Measurements from ENCODE around the gene HPS5.
A peak's percentile ranks its signal among the peaks of the same experiment; 100 is the strongest.

Gene HPS5, protein sequence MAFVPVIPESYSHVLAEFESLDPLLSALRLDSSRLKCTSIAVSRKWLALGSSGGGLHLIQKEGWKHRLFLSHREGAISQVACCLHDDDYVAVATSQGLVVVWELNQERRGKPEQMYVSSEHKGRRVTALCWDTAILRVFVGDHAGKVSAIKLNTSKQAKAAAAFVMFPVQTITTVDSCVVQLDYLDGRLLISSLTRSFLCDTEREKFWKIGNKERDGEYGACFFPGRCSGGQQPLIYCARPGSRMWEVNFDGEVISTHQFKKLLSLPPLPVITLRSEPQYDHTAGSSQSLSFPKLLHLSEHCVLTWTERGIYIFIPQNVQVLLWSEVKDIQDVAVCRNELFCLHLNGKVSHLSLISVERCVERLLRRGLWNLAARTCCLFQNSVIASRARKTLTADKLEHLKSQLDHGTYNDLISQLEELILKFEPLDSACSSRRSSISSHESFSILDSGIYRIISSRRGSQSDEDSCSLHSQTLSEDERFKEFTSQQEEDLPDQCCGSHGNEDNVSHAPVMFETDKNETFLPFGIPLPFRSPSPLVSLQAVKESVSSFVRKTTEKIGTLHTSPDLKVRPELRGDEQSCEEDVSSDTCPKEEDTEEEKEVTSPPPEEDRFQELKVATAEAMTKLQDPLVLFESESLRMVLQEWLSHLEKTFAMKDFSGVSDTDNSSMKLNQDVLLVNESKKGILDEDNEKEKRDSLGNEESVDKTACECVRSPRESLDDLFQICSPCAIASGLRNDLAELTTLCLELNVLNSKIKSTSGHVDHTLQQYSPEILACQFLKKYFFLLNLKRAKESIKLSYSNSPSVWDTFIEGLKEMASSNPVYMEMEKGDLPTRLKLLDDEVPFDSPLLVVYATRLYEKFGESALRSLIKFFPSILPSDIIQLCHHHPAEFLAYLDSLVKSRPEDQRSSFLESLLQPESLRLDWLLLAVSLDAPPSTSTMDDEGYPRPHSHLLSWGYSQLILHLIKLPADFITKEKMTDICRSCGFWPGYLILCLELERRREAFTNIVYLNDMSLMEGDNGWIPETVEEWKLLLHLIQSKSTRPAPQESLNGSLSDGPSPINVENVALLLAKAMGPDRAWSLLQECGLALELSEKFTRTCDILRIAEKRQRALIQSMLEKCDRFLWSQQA

DNA sequence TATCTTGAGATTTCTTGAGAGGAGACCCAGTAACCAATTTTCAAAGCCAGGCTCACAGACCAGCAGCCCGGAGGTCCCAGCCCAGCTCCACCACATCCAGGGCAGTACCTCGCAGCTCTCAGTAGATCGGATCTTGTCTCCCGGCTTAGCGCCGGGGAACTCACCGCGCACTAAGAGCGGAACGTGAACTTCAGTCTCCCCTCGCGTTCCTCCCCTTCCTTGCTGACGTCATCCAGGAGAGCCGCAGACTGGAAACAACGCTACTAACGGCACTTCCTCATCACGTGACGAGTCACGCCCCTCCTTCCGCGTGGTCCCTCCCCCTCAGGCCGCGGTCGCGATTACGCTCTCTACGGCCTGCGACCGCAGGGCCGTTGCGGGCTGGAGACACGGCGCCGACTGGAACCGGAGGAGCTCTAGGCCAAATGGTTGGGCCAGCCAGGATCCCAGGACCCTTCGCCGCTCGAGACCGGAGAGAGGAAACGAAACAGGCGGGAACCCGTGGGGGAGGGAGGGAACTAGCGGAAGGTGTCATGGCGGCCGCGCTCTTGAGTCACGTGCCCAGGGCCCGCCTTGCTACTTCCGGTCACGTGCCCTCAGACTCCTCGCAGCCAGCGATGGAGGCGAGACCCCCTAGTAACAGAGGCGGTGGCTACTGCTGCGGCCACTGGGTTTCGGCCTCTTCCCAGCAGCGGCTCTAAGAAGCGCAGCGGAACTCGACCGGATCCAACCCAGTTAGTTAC lies at the start of gene HPS5, which contains the start of gene GTF2H1:
TSS of gene HPS5 (minus strand) at position 172 of the 743 bp plus-strand sequence. CDS start 4,282 bp downstream, outside the sequence.
TSS of gene GTF2H1 (plus strand) at position 599 of the 743 bp plus-strand sequence. CDS start 10,508 bp downstream, outside the sequence.
- peak; percentile 98 for DNase-seq (ENCODE audit: low read depth)
- H3K4me3 ChIP-seq (ENCODE audit: low read length), result peak within 1 kb of the TSS; percentile 93
- TF ChIP-seq, protein P1, sequence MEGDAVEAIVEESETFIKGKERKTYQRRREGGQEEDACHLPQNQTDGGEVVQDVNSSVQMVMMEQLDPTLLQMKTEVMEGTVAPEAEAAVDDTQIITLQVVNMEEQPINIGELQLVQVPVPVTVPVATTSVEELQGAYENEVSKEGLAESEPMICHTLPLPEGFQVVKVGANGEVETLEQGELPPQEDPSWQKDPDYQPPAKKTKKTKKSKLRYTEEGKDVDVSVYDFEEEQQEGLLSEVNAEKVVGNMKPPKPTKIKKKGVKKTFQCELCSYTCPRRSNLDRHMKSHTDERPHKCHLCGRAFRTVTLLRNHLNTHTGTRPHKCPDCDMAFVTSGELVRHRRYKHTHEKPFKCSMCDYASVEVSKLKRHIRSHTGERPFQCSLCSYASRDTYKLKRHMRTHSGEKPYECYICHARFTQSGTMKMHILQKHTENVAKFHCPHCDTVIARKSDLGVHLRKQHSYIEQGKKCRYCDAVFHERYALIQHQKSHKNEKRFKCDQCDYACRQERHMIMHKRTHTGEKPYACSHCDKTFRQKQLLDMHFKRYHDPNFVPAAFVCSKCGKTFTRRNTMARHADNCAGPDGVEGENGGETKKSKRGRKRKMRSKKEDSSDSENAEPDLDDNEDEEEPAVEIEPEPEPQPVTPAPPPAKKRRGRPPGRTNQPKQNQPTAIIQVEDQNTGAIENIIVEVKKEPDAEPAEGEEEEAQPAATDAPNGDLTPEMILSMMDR (conservative IDR thresholded peaks at IDR 0.05; ENCODE audit: low read length), result no peak

DNA sequence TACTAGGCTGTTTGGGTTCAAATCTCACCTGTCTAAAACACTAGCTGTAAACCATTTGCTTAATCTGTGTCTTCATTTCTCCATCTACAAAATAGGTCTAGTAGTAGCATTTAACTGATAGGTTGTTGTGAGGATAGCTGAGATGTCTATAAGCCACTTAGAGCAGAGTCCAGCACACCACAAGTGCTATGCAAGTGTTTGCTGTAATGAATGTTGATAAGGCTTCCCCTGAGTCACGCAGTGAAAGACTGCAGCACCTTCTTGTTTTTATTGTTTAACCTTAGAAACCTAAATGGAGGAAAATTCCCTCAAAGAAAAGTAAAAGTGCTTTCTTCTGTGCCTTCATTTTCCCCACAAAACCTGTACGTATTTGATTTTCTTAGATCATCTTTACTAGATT lies 49.3 kb upstream of the HPS5 start:
- no peak for DNase-seq (ENCODE audit: low read depth)
- TF ChIP-seq, protein P1 (conservative IDR thresholded peaks at IDR 0.05; ENCODE audit: low read length), result no peak

DNA sequence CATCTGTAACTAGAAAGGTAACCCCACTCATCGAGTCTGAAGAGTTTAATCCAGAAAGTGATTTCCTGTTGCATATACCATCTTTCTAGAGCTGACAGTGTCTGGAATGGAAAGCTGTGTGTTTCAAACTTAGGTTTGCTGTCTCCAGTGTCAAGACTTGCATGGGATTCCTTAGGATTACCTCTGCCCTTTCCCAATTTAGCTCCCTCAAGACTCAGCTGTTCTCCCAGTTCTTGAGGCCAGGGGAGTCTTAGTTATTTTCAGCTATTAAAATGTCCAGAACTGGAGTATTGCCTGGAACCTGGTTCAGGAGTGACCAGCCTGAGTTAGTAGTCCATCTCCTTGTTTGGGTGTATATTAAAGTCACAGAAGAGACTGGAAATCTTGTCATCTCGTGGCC lies 47.5 kb upstream of the HPS5 start:
- TF ChIP-seq, protein P1 (conservative IDR thresholded peaks at IDR 0.05; ENCODE audit: low read length), result no peak
- no peak overlapping the region for H3K4me3 ChIP-seq (ENCODE audit: low read length)
- no peak for DNase-seq (ENCODE audit: low read depth)

More for the DNA sequence above, 49.3 kb upstream of the HPS5 start:
- H3K4me3 ChIP-seq (ENCODE audit: low read length), result no peak overlapping the region

DNA sequence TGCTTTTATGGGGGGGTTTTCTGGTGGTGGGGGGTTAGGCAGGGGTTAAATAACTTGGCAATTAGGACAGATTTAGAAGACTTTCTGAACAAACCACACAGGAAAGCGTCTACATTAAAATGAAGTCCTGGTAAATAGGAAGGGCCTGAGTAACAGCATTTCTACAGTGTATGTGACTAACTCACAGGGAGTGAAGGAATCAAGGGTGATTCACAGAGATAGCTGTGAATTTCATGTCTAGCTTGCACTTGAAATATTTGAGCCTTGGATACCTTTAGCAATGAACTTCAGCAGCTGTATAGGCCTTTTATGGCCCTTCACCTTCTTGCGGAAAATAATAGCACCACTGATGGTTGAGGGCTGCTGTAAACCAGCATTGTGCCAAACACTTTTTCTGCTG lies 46.3 kb upstream of the HPS5 start:
- H3K4me3 ChIP-seq (ENCODE audit: low read length), result no peak overlapping the region
- DNase-seq (ENCODE audit: low read depth), result peak; percentile 60
- TF ChIP-seq, protein P1 (conservative IDR thresholded peaks at IDR 0.05; ENCODE audit: low read length), result no peak

DNA sequence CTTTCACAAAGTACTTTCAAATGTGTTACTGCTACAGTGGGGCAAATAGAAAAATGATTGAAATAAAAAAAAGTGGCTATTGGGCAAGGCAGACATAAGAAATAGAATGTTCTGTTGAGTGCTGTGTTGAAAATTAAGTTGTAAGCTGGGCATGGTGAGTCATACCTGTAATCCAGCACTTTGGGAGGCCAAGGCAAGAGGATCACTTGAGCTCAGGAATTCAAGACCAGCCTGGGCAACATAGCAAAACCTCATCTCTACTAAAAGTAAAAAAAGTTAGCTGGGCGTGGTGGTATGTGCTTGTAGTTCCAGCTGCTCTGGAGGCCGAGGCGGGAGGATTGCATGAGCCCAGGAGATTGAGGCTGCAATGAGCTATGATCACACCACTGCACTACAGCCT lies 45.5 kb upstream of the HPS5 start:
- TF ChIP-seq, protein P1 (conservative IDR thresholded peaks at IDR 0.05; ENCODE audit: low read length), result no peak
- peak; percentile 27 for DNase-seq (ENCODE audit: low read depth)

DNA sequence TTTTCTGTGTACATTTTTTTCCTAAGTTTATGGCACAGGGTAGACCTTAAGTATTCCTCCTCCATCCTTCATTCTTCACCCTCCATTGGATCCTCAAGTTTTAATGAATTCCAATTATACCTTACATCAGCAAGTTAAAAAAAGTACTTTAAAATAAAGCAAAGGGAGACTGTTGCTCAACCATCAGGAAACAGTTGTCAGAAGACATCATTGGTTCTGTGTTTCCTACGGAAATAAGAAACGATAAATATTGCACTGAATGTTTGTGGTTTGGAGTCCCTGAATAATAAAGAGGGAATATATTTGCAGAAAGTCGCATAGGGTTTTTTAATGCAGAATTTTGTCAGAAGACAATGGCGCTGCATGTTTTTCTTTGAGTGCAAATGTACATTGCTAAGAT lies 44.3 kb upstream of the HPS5 start:
- no peak overlapping the region for H3K4me3 ChIP-seq (ENCODE audit: low read length)
- TF ChIP-seq, protein P1 (conservative IDR thresholded peaks at IDR 0.05; ENCODE audit: low read length), result no peak
- DNase-seq (ENCODE audit: low read depth), result no peak

More for the DNA sequence above, 45.5 kb upstream of the HPS5 start:
- H3K4me3 ChIP-seq (ENCODE audit: low read length), result no peak overlapping the region

Data from AG10803 (cell line).